Lower leg skin (tissue), 3 donors: ENCODE measurements around the gene GNB1.

Experiments
- CTCF ChIP-seq, 3 donors: fragments of 450-650 bp; IDR thresholded peaks; one replicate each; pipeline ENCODE4 v1.5.1; 2016; ENCODE audit warnings: antibody characterized with exemption in 3 of 3, mild to moderate bottlenecking in 3 of 3, moderate library complexity in 2 of 3
- POLR2A ChIP-seq, 2 donors: fragments of 450-650 bp; IDR thresholded peaks; one replicate each; pipeline ENCODE4 v1.6.1; 2016 to 2017; ENCODE audit warnings: antibody characterized with exemption in 2 of 2, mild to moderate bottlenecking in 1 of 2, moderate library complexity in 1 of 2

- TF ChIP-seq POLR2A (IDR thresholded peaks at IDR 0.05) = no peak
- no peak for TF ChIP-seq CTCF (IDR thresholded peaks at IDR 0.05)
These were observed 43.0 kb downstream of the GNB1 start for GRCh38 chr1:1847890-1848289.
